HepG2 (cell line): ENCODE results near the gene PREX1. TPM values are rescaled to one million over a fixed set of nuclear protein-coding genes. Genes with fewer than 3 reads are reported as not detected.

Source experiments
- ARNT ChIP-seq: fragments of 450-650 bp; IDR thresholded peaks from 2 replicates; pipeline ENCODE4 v1.6.1; 2017
- ARNT2 ChIP-seq: sonication (generic); formaldehyde crosslinking; IDR thresholded peaks from 2 replicates; pipeline ENCODE4 v1.8.0; 2022; ENCODE audit warnings: mild to moderate bottlenecking, low read depth, missing genetic modification reagents, moderate library complexity
- ATF5 ChIP-seq: sonication (generic); formaldehyde crosslinking; IDR thresholded peaks from 2 replicates; pipeline ENCODE4 v1.4.0; 2020; ENCODE audit warnings: mild to moderate bottlenecking, low read depth, missing genetic modification reagents
- ETV6 ChIP-seq: sonication (generic); formaldehyde crosslinking; conservative IDR thresholded peaks from 2 replicates; pipeline ENCODE4 v1.4.0; 2020; ENCODE audit warnings: missing genetic modification reagents
- FOXP1 ChIP-seq, 2 experiments: fragments of 450-650 bp in 1 of 2; IDR thresholded peaks; 2 replicates each; pipeline ENCODE4 v1.6.1; 2017 to 2018; ENCODE audit warnings: antibody characterized with exemption in 1 of 2
- HNRNPLL ChIP-seq: fragments of 200-400 bp; formaldehyde crosslinking; IDR thresholded peaks from 2 replicates; pipeline ENCODE4 v1.6.1; 2017; ENCODE audit warnings: mild to moderate bottlenecking, low read depth, low read length; ENCODE audit not compliant: poor library complexity, severe bottlenecking
- MTF2 ChIP-seq: sonication (generic); formaldehyde crosslinking; IDR thresholded peaks from 2 replicates; pipeline ENCODE4 v1.5.0; 2020; ENCODE audit warnings: missing genetic modification reagents, borderline replicate concordance
- RBM22 ChIP-seq: fragments of 200-400 bp; formaldehyde crosslinking; optimal IDR thresholded peaks from 2 replicates; pipeline ENCODE3; 2017; ENCODE audit warnings: mild to moderate bottlenecking, low read length, moderate library complexity
- RNF2 ChIP-seq: fragments of 450-650 bp; conservative IDR thresholded peaks from 2 replicates; pipeline ENCODE4 v1.6.1; 2016; ENCODE audit warnings: low read depth
- ZBTB3 ChIP-seq: sonication (generic); formaldehyde crosslinking; IDR thresholded peaks from 2 replicates; pipeline ENCODE4 v1.4.0; 2020; ENCODE audit warnings: low read depth, mild to moderate bottlenecking, moderate library complexity, missing genetic modification reagents, borderline replicate concordance
- ZFP36 ChIP-seq: fragments of 150-350 bp; IDR thresholded peaks from 2 replicates; pipeline ENCODE4 v1.6.1; 2018; ENCODE audit warnings: borderline replicate concordance, low read length, low read depth; ENCODE audit not compliant: partially characterized antibody
- ZFP91 ChIP-seq: sonication (generic); formaldehyde crosslinking; IDR thresholded peaks from 2 replicates; pipeline ENCODE4 v1.9.0; 2022; ENCODE audit warnings: missing genetic modification reagents, mild to moderate bottlenecking, borderline replicate concordance
- ZMAT3 ChIP-seq: sonication (generic); formaldehyde crosslinking; conservative IDR thresholded peaks from 2 replicates; pipeline ENCODE4 v1.7.0; 2021; ENCODE audit warnings: missing genetic modification reagents
- ZNF451 ChIP-seq: sonication (generic); formaldehyde crosslinking; IDR thresholded peaks from 2 replicates; pipeline ENCODE4 v1.5.0; 2020; ENCODE audit warnings: mild to moderate bottlenecking, missing genetic modification reagents
- ZNF503 ChIP-seq: sonication (generic); formaldehyde crosslinking; IDR thresholded peaks from 2 replicates; pipeline ENCODE4 v1.4.0; 2020; ENCODE audit warnings: missing genetic modification reagents
- ZNF615 ChIP-seq: sonication (generic); formaldehyde crosslinking; IDR thresholded peaks from 2 replicates; pipeline ENCODE4 v1.5.0; 2020; ENCODE audit warnings: mild to moderate bottlenecking, missing genetic modification reagents, borderline replicate concordance
- ZNF883 ChIP-seq: sonication (generic); formaldehyde crosslinking; IDR thresholded peaks from 2 replicates; pipeline ENCODE4 v1.5.1; 2020; ENCODE audit warnings: mild to moderate bottlenecking, missing genetic modification reagents; ENCODE audit errors: not compliant biosample characterization
- ZXDC ChIP-seq: sonication (generic); formaldehyde crosslinking; IDR thresholded peaks from 2 replicates; pipeline ENCODE4 v1.5.0; 2020; ENCODE audit warnings: mild to moderate bottlenecking, missing genetic modification reagents
- polyA plus RNA-seq, 8 experiments: library from polyadenylated mRNA; depleted of rRNA in 3 of 8; stranded (reverse) in 7 of 8; unstranded in 1 of 8; fragments of >200 nt; fragmentation: Illumina TruSeq in 4 of 8; extraction: Trizol in 4 of 8; gene quantifications; 2 replicates each; pipeline versions ENCODE4 v1.2.1 to v1.2.3, GENCODE V29; 2011 to 2016; ENCODE audit warnings: low read depth in 4 of 8, missing spikeins in 1 of 8, mixed read lengths in 1 of 8; ENCODE audit not compliant: insufficient read depth in 1 of 8
- total RNA-seq, 5 experiments: library from RNA; depleted of rRNA; stranded (reverse); fragments of >200 nt; fragmentation: Illumina TruSeq; extraction: Trizol; gene quantifications; 2 replicates each; pipeline ENCODE4 v1.2.3, GENCODE V29; 2016; ENCODE audit warnings: low read depth in 1 of 5

Gene PREX1
- total and polyA plus RNA-seq, 2 of the 13 experiments (the other 11 are each of a cell fraction or from before 2014, with no cell fraction given) = 0.02 to 0.04 TPM

- TF ChIP-seq ZNF503 (no peak), ZBTB3 (no peak), ZXDC (CRISPR knock-in tag) (no peak), RBM22 (no peak), ZNF883 (CRISPR knock-in tag) (peak; percentile 71), ZFP36 (no peak), ZMAT3 (CRISPR knock-in tag) (no peak), ZNF615 (CRISPR knock-in tag) (no peak), ARNT (no peak), ZFP91 (peak; percentile 26; the same call in 1 of the 2 replicates), ARNT2 (CRISPR knock-in tag) (peak; percentile 37; the same call in 1 of the 2 replicates), HNRNPLL (peak; percentile 46), FOXP1 (IDR thresholded peaks at IDR 0.05) (no peak), FOXP1 (CRISPR knock-in tag; IDR thresholded peaks at IDR 0.05) (no peak), ATF5 (CRISPR knock-in tag) (no peak), RNF2 (0 out of 2 replicates have a peak, but pooled peaks have one; percentile 31), ETV6 (CRISPR knock-in tag) (no peak), MTF2 (CRISPR knock-in tag) (peak; percentile 57; the same call in 1 of the 2 replicates), ZNF451 (CRISPR knock-in tag) (0 out of 2 replicates have a peak, but pooled peaks have one; percentile 2)
Observed at GRCh38 chr20:48827855-48828733, at the start of gene PREX1 (continued).
